Motor neuron (in vitro differentiated cells): ENCODE data around the gene MARK1. TPM values are rescaled to one million over a fixed set of nuclear protein-coding genes. Genes with fewer than 3 reads are reported as not detected.
"Not testable (repeated sequence)": the region's sequence is repeated elsewhere in the genome, so short reads cannot be mapped to it uniquely, and the experiment has no call there.

Experiments used
- ATAC-seq, 8 experiments: fragments of 200-7000 bp; cut with Tn5 transposase; replicated peaks in 6 of 8; 2 replicates each; pipeline ENCODE4 v1.8.0; 2021; ENCODE audit warnings: mild to moderate bottlenecking in 8 of 8, moderate library complexity in 8 of 8
- H3K27ac ChIP-seq, 2 donors: fragments of 250-450 bp; sonication (Bioruptor Pico); 2 replicates each; pipeline ENCODE4 v1.9.0; 2021; ENCODE audit warnings: antibody characterized with exemption in 2 of 2, mild to moderate bottlenecking in 2 of 2, moderate library complexity in 1 of 2
- H3K4me1 ChIP-seq, 2 donors: fragments of 250-450 bp; sonication (Bioruptor Pico); replicated peaks in 1 of 2; 2 replicates each; pipeline ENCODE4 v1.6.1; 2021; ENCODE audit warnings: antibody characterized with exemption in 2 of 2, mild to moderate bottlenecking in 2 of 2, moderate library complexity in 1 of 2
- H3K4me3 ChIP-seq, 5 donors: fragments of 250-450 bp; sonication (Bioruptor Pico); 2 replicates each; pipeline ENCODE4 v1.9.0; 2021; ENCODE audit warnings: antibody characterized with exemption in 5 of 5, mild to moderate bottlenecking in 5 of 5, moderate library complexity in 4 of 5
- WGBS, 10 experiments: fragments of 450-650 bp; shearing (Covaris generic); methylation state at CpG; one replicate each; pipeline ENCODE4 v1.0.0; 2022; 5-methylcytosine and 5-hydroxymethylcytosine counted together
- in situ Hi-C, 9 experiments: fragments of 400-800 bp; cut with MboI; loops; one replicate each; pipeline ENCODE4 v1.15.0; 2021; ENCODE audit warnings: low sequenced_read_pairs in 9 of 9, low pct_unique_long_range_greater_than_20kb in 2 of 9; ENCODE audit not compliant: unreplicated experiment in 9 of 9
- total RNA-seq, 8 experiments: library from RNA; unstranded; fragments of 300-600 nt; gene quantifications; 2 replicates each; pipeline versions ENCODE4 v1.2.3 to v1.2.4, GENCODE V29; 2022

Gene MARK1
- total RNA-seq, 8 experiments from 2014 or later = 1.3 to 38.6 (median 31.4) TPM

DNA sequence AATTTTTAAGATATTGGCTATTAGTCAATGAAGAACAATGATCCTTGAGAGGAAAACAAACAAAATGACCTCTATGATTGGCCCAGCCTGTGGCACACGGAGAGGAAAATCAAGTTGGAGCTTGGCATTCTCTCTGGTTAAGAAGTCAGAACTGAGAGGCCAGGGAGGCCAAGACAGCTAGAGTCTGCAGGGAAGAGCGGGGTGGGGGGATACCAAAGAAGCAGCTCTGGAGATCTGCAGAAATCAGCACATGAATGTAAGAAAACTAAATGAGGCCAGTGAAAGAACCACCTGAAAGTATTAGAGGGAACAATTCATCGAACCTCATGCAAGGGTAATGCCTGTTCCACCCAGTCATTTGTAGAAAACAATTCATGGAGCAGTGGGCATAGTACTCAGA lies 138.4 kb downstream of the MARK1 start:
- Histone ChIP-seq H3K4me3 (no peak overlapping the region), H3K27ac (no peak overlapping the region), H3K4me1 (no peaks in the 10 kb centered on the region)
- in situ Hi-C loops = no loop called here
- no peak for ATAC-seq
- 13 to 100% (median 73%) methylated on average over 1 to 3 of the region's 3 CpGs; no CpG with 5 or more reads in 1 of the 10 experiments for WGBS, 10 experiments

DNA sequence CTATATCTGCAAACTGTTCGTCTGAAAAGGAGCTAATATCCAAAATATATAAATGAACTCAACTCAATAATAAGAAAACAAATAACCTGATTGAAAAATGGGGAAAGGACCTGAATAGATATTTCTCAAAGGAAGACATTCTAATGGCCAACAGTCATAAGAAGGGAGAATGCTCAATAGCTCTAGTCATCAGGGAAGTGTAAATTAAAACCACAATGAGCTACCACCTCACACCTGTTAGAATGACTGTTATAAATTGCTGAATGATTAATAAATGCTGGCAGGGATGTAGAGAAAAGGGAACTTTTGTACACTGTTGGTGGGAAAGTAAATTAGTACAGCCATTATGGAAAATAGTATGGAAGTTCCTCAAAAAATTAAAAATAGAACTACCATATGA lies 141.1 kb downstream of the MARK1 start:
- no peak for ATAC-seq
- in situ Hi-C loops = no loop called here
- H3K27ac ChIP-seq = no peak overlapping the region
- H3K4me1 ChIP-seq = no peaks in the 10 kb centered on the region
- no peak overlapping the region for H3K4me3 ChIP-seq
- 0 to 100% (median 83%) methylated on average over 1 of the region's 1 CpG; no CpG with 5 or more reads in 1 of the 10 experiments for WGBS, 10 experiments

DNA sequence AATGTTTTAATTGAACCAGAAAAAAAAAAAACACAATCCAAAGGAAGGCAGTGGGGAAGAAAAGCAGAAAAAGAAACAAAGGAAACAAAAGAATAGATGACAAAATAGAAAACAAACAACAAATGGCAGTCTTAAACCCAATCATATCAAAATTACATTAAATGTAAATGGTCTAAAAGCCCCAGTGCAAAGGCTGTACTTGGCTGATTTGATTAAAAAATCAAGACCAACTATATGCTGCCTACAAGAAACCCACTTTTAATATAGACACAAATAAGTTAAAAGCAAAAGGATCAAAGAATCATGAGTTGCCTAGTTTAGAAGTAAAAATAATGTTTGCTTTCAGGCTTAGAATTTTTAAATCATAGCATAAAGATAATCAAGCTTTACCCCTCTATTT lies 142.4 kb downstream of the MARK1 start:
- Histone ChIP-seq H3K27ac (no peak overlapping the region), H3K4me1 (no peaks in the 10 kb centered on the region), H3K4me3 (no peak overlapping the region)
- in situ Hi-C loops = no loop called here
- no peak for ATAC-seq

DNA sequence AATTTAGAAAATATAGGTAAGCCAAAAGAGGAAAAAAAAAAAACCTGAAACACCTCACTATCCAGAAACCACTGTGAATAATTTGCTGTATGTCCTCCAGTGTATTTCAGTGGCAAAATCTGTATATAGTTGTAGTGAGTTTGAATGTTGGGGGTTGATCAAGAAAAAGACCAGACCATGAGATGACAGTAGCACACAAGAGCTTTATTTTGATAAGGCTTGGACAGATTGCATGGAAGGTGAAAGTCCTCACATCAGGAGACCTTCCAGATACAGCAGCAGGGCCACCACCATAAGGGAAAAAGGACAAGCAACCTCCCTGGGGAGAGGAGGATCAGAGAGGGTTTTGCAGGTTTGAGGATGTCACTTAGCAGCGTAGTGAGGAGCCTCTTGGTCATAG lies 146.0 kb downstream of the MARK1 start:
- 20 to 100% (median 100%) methylated on average over 1 of the region's 1 CpG; no CpG with 5 or more reads in 3 of the 10 experiments for WGBS, 10 experiments
- no peak overlapping the region for H3K27ac ChIP-seq

DNA sequence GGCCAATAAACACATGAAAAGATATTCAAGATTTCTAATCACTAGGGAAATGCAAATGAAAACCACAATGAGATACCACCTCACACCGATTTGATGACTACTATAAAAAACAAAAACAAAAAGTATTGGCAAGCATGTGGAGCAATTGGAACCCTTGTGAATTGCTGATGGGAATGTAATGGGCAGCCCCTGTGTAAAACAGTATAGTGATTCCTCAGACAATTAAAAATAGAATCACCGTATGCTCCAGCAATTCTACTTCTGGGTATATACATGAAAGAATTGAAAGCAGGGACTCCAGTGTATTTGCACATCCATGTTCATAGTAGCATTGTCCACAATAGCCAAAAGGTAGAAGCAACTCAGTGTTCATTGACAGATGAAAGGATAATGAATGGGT lies 149.3 kb downstream of the MARK1 start:
- no peak for ATAC-seq
- H3K4me1 ChIP-seq = no peaks in the 10 kb centered on the region
- WGBS, 10 experiments = 26 to 100% (median 90%) methylated on average over 1 to 2 of the region's 2 CpGs
- no peak overlapping the region for H3K27ac ChIP-seq
- in situ Hi-C loops = no loop called here
- H3K4me3 ChIP-seq = no peak overlapping the region

More for the DNA sequence above, 146.0 kb downstream of the MARK1 start:
- H3K4me3 ChIP-seq = no peak overlapping the region
- no peak for ATAC-seq
- in situ Hi-C loops = no loop called here
- no peaks in the 10 kb centered on the region for H3K4me1 ChIP-seq

DNA sequence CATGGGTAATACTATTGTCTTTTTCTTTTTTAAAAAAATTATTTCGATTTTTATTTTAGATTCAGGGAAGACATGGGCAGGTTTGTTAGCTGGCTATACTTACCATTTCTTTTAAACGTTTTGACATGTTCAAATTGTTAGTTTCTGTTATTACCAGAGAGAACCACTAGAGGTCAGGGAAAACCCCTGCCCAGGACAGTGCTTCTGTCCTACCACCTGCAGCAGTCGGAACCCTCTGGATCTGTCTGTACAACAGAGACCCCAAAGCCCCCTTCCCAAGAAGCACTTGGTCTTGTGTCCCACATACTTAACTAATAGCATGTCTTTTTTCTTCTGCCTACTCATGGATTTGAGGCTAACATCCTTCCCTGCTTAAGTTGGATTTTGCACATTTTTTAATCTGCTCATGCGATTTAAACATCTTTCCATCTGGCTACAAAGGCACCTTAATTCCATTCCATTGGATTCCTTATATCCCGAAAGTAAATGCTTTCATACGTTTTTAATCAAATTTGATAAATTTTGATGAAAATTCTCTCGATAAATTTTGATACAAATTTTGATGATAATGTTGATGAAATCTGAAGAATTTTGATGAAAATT lies 152.2 kb downstream of the MARK1 start:
- peak; percentile 54 to 82 (median 62) for ATAC-seq
- no peaks in the 10 kb centered on the region for H3K4me1 ChIP-seq
- no peak overlapping the region for H3K27ac ChIP-seq
- WGBS, 10 experiments = 11 to 56% (median 22%) methylated on average over 3 to 7 of the region's 7 CpGs
- in situ Hi-C loops = no loop called here
- no peak overlapping the region for H3K4me3 ChIP-seq

DNA sequence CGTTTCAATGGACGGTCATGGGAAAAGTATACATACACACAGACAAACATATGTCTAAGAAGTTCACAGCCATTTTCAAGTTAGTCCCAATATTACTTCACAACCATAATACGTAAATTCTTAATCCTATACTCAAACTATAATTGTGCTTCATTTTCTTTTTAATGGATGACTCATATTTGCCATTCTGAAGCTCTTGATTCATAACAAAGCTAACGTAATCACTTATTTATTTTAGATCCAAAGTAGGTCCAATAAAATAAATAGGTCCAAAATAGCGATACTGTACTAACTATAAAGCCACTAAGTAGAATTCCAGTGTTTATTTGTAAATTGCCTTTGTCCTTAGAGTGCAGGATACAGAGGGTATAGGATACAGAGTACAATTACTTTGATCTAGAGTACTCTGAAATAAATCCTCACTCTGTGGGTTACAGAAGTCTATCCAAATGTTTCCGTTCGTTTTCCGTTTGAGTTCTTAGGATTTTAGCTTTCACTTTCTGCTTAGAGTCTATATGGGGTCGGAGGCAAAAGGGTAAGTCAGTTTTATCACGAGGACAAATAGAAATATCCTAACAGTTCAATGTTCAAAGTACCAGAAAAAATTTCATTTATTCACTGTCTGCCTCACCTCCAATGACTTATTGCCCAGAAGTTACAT lies 153.4 kb downstream of the MARK1 start:
- in situ Hi-C loops = no loop called here
- 32 to 92% (median 89%) methylated on average over 7 to 10 of the region's 10 CpGs for WGBS, 10 experiments
- Histone ChIP-seq H3K4me1 (no peaks in the 10 kb centered on the region), H3K4me3 (no peak overlapping the region), H3K27ac (no peak overlapping the region)
- peak in 1 of 8 experiments; percentile 20 for ATAC-seq

DNA sequence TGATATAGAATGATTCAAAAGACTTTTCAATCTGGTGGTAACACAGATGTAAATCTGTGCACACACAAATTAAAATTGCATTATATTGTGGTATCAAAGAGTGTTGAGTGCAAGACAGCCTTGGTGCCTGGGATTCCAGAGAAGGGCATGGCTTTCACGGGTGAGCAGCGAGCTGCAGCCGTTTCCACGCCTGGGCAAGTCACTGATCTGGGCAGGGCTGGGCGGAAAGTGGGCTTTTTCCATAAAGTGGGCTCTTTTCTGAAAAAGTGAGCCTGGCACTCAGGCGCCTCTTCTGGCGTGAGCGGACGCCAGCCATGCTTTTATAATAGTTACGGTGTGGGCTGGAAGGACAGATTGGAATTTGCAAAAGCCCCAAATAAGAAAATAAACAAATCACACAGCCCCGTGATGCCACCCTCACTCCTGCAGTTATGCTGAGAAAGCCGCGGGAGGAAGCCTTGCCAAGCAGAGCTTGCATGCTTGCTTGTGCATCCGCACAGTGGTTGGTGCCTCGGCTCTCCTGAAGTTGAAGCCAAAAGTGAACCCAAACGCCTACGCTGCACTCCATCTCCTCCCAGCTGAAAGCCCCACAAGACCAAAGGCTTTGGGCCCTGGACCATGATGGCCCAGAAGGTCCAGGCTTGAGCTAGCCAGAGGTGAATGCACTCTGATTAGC lies 155.1 kb downstream of the MARK1 start:
- WGBS, 10 experiments = 56 to 100% (median 86%) methylated on average over 1 to 17 of the region's 17 CpGs; no CpG with 5 or more reads in 2 of the 10 experiments

DNA sequence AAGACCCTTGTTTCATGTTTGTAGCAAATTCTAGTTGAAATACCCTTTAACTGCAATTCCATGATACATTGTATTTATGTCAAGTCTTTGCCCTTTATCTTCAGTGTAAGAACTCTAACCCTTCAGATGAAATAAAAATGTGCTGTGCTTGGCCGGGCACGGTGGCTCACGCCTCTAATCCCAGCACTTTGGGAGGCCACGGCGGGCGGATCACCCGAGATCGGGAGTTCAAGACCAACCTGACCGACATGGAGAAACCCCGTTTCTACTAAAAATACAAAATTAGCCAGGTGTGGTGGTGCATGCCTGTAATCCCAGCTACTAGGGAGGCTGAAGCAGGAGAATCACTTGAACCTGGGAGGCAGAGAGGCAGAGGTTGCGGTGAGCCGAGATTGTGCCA lies 155.8 kb downstream of the MARK1 start:
- 86 to 100% (median 93%) methylated on average over 1 to 11 of the region's 12 CpGs; no CpG with 5 or more reads in 1 of the 10 experiments for WGBS, 10 experiments
- H3K4me3 ChIP-seq, in situ Hi-C loops, ATAC-seq, H3K27ac ChIP-seq, H3K4me1 ChIP-seq: not testable (repeated sequence)

More for the DNA sequence above, 155.1 kb downstream of the MARK1 start:
- Histone ChIP-seq H3K4me1 (no peaks in the 10 kb centered on the region), H3K4me3 (no peak overlapping the region), H3K27ac (no peak overlapping the region)
- ATAC-seq = no peak
- in situ Hi-C loops = no loop called here

DNA sequence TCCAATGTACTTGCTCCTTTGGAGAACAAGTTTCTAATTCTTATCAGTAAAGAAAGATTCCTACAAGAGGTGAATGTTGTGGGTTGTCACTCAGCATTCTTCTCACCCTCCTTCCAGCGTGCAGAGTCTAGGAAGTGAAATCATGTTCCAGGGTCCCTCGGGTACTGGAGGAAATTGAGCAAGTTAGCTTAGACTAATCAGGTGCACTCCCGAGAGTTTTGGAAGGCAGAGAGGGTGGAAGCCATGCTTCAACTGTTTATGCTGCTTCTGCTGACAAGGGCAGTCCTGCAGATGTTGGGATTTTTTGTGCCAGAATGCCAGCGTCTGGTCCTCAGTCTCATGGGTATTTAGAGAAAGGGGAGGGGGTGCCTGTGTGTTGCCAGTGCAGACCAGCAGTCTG lies 157.0 kb downstream of the MARK1 start:
- Histone ChIP-seq H3K4me3 (no peak overlapping the region), H3K27ac (no peak overlapping the region), H3K4me1 (no peaks in the 10 kb centered on the region)
- no peak for ATAC-seq
- 8 to 94% (median 53%) methylated on average over 2 to 4 of the region's 4 CpGs; no CpG with 5 or more reads in 2 of the 10 experiments for WGBS, 10 experiments
- in situ Hi-C loops = no loop called here

DNA sequence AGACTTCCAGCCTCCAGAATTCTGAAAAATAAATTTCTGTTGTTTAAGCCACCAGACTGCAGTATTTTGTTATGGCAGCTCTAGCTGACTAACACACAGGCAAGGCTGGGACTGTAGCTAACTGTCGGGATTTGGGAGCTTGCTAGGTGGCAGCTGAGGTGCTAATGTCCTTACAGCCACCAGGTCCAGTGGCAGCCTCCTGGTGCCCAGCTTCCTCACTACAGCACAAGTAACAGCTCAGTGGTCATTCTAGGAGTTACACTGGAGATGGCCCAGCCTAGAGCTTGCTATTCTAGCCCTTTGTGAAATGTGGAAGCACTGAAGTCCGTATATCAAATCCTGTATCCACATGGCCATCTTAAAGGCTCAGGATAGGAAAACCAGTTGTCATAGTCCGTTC lies 157.9 kb downstream of the MARK1 start:
- H3K27ac ChIP-seq = no peak overlapping the region
- no peak for ATAC-seq
- no peak overlapping the region for H3K4me3 ChIP-seq
- peaks cover 0 to 2% of the 10 kb centered on the region in 2 donors for H3K4me1 ChIP-seq
- WGBS, 10 experiments = 17 to 94% (median 85%) methylated on average over 1 to 3 of the region's 3 CpGs; no CpG with 5 or more reads in 3 of the 10 experiments
- in situ Hi-C loops = no loop called here

DNA sequence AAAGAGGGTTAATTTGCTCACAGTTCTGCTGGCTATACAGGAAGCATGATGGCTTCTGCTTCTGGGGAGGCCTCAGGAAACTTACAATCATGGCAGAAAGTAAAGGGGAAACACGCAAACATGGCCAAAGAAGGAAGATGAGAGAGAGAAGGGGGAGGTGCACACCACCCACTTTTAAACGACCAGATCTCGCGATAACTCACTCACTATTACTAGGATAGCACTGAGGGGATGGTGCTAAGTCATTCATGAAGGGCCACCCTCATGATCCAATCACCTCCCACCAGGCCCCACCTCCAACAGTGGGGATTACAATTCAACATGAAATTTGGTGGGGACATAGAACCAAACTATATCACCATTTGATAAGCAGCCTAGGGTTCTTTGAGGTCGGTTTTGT lies 159.9 kb downstream of the MARK1 start:
- no peak for ATAC-seq
- in situ Hi-C loops = no loop called here
- 60 to 93% (median 84%) methylated on average over 1 to 5 of the region's 5 CpGs; no CpG with 5 or more reads in 2 of the 10 experiments for WGBS, 10 experiments
- no peak overlapping the region for H3K4me3 ChIP-seq
- peaks cover 0 to 7% of the 10 kb centered on the region in 2 donors for H3K4me1 ChIP-seq
- H3K27ac ChIP-seq = no peak overlapping the region

DNA sequence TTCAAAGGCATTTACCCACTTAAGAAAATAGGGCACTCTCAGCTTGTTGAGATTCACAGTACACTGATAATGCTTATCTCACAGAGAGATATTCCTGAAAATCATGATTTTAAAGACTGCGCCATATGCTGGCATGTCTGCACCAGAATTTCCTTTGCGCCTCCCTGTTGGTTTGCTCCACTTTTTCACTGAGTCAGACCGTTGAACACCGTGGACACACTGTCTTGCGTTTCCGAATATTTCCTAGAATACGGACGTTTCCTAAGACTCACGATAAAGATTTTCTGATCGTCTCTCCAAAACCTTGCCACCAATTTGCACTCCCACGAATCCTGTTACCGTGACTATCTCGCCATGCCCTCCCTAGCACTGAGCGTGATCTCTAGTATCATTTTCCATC lies 161.7 kb downstream of the MARK1 start:
- WGBS, 10 experiments = 7 to 63% (median 48%) methylated on average over 3 to 14 of the region's 14 CpGs; no CpG with 5 or more reads in 1 of the 10 experiments
- peak overlapping the region; percentile 55 to 84 (median 59) for H3K4me3 ChIP-seq
- in situ Hi-C loops = no loop called here
- H3K27ac ChIP-seq = no peak overlapping the region
- no peak for ATAC-seq
- peaks cover 0 to 7% of the 10 kb centered on the region in 2 donors for H3K4me1 ChIP-seq
